ENCODE results near the gene NFYC. TPM values are rescaled to one million over a fixed set of nuclear protein-coding genes. Genes with fewer than 3 reads are reported as not detected.
"Not testable (repeated sequence)": the region's sequence is repeated elsewhere in the genome, so short reads cannot be mapped to it uniquely, and the experiment has no call there.

The NFYC gene
- total RNA-seq, 1 experiment from 2014 or later, result 25.8 TPM

GRCh38 chr1:40696294-40696693 lies 4.8 kb downstream of the NFYC start:
- no peak for DNase-seq (ENCODE audit: low read depth, low spot score)
- in situ Hi-C loops (cut with HindIII; ENCODE audit: low pct_unique_long_range_greater_than_20kb, low sequenced_read_pairs), result no loop called here

GRCh38 chr1:40697436-40697835 lies 5.9 kb downstream of the NFYC start:
- no peak for DNase-seq (ENCODE audit: low read depth, low spot score)
- in situ Hi-C loops (cut with HindIII; ENCODE audit: low pct_unique_long_range_greater_than_20kb, low sequenced_read_pairs), result no loop called here

GRCh38 chr1:40699787-40700186 lies 8.3 kb downstream of the NFYC start:
- DNase-seq (ENCODE audit: low read depth, low spot score), result no peak
- in situ Hi-C loops (cut with HindIII; ENCODE audit: low pct_unique_long_range_greater_than_20kb, low sequenced_read_pairs), result no loop called here

- DNase-seq (ENCODE audit: low read depth, low spot score), result no peak
- in situ Hi-C loops (cut with HindIII; ENCODE audit: low pct_unique_long_range_greater_than_20kb, low sequenced_read_pairs), result no loop called here
Measured at GRCh38 chr1:40701684-40702083, 10.2 kb downstream of the NFYC start.

- DNase-seq (ENCODE audit: low read depth, low spot score); in situ Hi-C loops (cut with HindIII; ENCODE audit: low pct_unique_long_range_greater_than_20kb, low sequenced_read_pairs): not testable (repeated sequence)
Measured at GRCh38 chr1:40702810-40703209, 11.3 kb downstream of the NFYC start.

- DNase-seq (ENCODE audit: low read depth, low spot score), result peak; percentile 37
Measured at GRCh38 chr1:40703316-40703715, 11.8 kb downstream of the NFYC start.

GRCh38 chr1:40704817-40705733 lies 13.6 kb downstream of the NFYC start:
- DNase-seq (ENCODE audit: low read depth, low spot score), result no peak
- in situ Hi-C loops (cut with HindIII; ENCODE audit: low pct_unique_long_range_greater_than_20kb, low sequenced_read_pairs), result no loop called here

More at GRCh38 chr1:40703316-40703715, 11.8 kb downstream of the NFYC start:
- in situ Hi-C loops (cut with HindIII; ENCODE audit: low pct_unique_long_range_greater_than_20kb, low sequenced_read_pairs), result no loop called here

DNA sequence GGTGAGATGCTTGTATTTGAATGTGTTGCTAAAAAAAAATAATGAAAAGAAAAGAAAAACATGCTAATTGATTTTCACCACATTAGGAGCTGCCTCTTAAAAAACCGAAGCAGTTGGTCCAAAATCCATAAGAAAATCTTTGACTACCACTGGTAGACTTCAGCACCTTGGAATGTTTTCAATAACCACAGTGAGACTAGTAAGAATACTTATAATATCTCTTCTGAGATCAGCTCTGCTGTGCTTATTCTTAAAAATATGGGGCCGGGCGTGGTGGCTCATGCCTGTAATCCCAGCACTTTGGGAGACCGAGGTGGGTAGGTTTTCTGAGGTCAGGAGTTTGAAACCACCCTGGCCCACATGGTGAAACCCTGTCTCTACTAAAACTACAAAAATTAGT lies 15.1 kb downstream of the NFYC start:
- in situ Hi-C loops (cut with HindIII; ENCODE audit: low pct_unique_long_range_greater_than_20kb, low sequenced_read_pairs), result no loop called here
- DNase-seq (ENCODE audit: low read depth, low spot score), result no peak

DNA sequence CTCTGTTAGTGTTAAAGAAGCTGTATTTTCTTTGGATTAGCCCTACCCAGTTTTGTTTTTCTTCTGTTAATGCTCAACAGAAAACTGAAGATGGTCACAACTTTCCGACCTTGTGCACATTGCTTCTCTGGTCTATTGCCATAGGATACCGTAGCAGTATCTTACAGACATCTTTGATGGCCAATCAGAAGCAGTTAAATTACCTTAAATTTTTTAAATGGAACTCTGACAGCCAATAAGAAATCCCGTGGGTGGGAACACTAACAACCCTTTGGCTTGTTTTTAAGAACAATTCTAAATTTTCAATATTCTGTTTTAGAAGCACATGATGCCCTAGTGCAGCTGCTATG lies 17.2 kb downstream of the NFYC start:
- in situ Hi-C loops (cut with HindIII; ENCODE audit: low pct_unique_long_range_greater_than_20kb, low sequenced_read_pairs), result no loop called here
- no peak for DNase-seq (ENCODE audit: low read depth, low spot score)

GRCh38 chr1:40709100-40709801 lies 17.7 kb downstream of the NFYC start:
- in situ Hi-C loops (cut with HindIII; ENCODE audit: low pct_unique_long_range_greater_than_20kb, low sequenced_read_pairs), result no loop called here
- DNase-seq (ENCODE audit: low read depth, low spot score), result peak; percentile 54

GRCh38 chr1:40709802-40710278 lies 18.3 kb downstream of the NFYC start:
- no peak for DNase-seq (ENCODE audit: low read depth, low spot score)
- in situ Hi-C loops (cut with HindIII; ENCODE audit: low pct_unique_long_range_greater_than_20kb, low sequenced_read_pairs), result no loop called here

GRCh38 chr1:40710581-40711315 lies 19.2 kb downstream of the NFYC start:
- in situ Hi-C loops (cut with HindIII; ENCODE audit: low pct_unique_long_range_greater_than_20kb, low sequenced_read_pairs), result no loop called here
- DNase-seq (ENCODE audit: low read depth, low spot score), result peak; percentile 22

DNA sequence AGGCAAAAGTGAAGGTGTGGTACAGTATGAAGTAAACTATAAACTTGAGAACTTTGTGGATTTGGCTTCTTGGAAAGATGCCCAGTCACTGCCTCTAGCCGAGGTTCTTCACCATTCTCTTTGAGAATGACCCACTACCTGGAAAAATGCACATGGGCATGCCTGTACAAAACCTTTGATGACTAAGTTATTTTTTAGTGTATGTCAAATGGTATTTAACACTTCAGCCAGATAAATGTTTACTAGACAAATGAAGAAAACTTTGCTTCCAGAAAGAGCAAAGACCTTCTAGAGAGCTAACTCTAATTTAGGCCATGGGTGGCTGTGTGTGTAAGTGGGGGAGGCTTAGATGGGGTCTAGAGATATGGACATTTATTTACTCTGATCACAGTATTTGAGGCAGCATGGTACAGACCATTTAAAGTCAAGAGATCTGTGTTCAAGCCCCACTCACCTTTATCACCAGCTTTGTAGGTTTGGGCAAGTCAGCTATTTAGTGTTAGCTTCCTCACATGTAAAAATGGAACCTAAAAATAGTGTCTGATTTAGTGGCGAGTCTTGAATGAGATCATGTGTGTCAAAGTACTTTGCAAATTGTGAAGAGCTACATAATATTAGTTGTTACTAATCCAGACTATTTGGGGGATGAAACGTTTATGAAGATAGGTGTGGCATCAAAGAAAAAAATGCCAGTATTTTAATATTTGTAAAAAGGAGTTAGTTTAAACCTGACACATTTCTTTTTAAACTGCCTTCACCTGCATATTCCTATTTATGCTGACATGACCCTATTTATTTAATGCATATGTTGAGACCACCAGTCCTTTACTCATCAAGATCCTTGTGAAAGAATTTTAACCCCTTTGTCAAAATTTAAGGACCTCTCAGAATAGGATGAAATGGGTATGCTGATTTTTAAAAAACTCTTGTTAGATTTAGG lies 20.2 kb downstream of the NFYC start:
- in situ Hi-C loops (cut with HindIII; ENCODE audit: low pct_unique_long_range_greater_than_20kb, low sequenced_read_pairs), result no loop called here
- no peak for DNase-seq (ENCODE audit: low read depth, low spot score)

GRCh38 chr1:40712405-40712944 lies 21.0 kb downstream of the NFYC start:
- DNase-seq (ENCODE audit: low read depth, low spot score), result no peak
- in situ Hi-C loops (cut with HindIII; ENCODE audit: low pct_unique_long_range_greater_than_20kb, low sequenced_read_pairs), result no loop called here

DNA sequence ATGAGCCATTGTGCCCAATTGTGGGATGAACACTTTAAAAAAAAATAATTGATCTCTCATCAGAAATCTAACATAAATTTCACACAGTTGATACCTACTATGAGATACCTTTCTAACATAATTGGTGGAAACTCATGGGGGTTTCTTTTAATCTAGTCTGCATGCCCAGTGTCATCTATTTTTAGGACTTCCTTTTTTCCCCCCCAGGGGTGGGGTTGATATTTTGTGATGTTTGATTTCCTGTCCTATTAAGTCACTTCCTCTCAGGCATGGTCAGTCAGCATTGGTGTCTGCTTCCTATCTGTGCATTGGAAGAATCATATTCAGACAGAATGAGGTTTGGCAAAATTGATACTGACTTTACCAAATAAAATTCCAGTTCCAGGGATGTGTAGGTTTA lies 21.5 kb downstream of the NFYC start:
- in situ Hi-C loops (cut with HindIII; ENCODE audit: low pct_unique_long_range_greater_than_20kb, low sequenced_read_pairs), result no loop called here
- no peak for DNase-seq (ENCODE audit: low read depth, low spot score)

DNA sequence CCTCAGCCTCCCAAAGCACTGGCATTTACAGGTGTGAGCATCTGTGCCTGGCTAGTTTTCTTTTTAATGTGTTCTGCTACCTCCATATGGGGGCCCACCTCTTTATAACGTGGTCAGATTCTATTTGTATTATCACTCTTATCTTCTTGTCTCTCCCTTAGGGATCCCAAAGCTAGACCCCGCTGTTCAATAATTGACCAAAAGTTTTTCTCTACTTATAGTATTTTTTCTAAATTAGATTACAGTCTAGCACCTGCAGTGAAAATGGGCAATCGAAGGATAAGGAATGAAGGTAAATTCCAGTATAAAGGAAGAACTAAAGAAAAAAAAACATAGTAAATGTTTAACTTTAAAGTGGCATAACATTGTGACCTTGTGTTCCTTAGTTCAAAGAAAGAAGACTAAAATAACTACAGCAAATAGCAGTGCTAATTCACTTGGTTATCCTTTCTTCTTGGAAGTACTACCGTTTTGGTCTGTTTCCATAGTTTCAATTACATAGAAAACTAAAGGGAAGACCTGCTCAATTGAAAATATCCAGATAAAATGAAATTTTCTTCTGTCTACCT lies 24.1 kb downstream of the NFYC start:
- in situ Hi-C loops (cut with HindIII; ENCODE audit: low pct_unique_long_range_greater_than_20kb, low sequenced_read_pairs), result no loop called here
- DNase-seq (ENCODE audit: low read depth, low spot score), result no peak

DNA sequence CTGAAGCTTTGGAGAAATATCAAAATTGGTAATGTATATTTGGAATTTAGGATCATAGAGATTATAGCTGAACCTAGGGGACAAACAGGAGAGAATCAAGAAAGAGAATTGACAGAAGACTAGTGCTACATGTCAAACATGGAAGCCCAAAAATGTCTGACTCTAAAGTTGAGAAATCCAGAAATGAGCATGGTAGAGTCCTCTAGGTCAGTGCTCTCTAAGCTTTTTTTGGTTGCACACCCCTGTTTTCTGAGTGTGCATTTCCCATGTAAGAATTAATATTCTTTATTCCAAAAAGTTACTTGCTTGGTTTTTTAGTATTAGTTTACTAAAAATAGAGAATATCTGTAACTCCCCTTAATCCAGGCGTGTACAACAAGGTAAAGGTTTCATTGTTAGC lies 25.6 kb downstream of the NFYC start:
- DNase-seq (ENCODE audit: low read depth, low spot score), result no peak
- in situ Hi-C loops (cut with HindIII; ENCODE audit: low pct_unique_long_range_greater_than_20kb, low sequenced_read_pairs), result no loop called here
